ENCODE data around the gene SERPINB6.

Gene SERPINB6

DNA sequence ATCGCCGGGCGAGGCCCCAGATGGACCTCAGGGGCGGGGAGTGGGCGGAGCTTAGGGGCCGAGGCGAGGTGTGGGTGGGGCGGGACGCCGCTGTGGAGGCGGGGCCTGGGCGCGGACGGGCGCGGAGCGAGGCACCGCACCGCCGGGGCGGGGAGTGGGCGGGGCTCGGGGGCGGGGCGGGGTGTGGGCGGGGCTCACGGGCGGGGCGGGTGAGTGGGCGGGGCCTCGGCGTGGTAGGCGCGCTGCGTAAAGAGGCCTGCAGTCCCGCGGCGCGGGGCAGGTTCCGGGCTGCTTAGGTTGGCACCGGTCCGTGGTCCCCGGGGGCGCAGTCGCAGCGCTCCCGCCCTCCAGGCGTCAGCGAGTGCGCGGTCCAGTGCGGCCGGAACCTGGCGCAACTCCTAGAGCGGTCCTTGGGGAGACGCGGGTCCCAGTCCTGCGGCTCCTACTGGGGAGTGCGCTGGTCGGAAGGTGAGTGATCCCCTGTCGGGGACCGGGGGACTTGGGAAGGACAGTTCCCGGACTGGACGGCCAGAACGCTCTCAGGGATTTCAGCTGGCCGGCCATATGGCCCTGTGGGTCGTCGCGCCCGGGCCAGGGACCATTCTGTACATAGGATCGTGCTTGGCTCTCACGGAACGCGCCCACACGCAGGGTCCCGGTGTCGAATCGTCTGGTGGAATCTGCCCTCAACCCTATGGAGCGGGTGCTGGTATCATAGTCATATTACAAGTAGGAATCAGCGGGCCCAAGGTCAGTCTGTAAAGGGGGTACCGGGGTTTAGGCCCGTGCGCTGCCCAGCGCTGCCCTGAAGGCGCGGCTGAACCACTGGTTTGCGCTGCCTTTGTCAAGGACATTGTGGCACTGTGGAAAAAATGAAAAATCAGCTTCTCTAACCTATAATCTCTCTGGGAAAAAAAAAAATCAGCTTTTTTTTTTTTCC is 28.5 kb upstream of the SERPINB6 start, which contains the start of gene NQO2:
Gene NQO2, plus strand, starts transcription at position 277 of the 940 bp plus-strand sequence. CDS start 6,659 bp downstream, outside the sequence.
- DNase-seq (ENCODE audit: low spot score): peak; percentile 92

DNA sequence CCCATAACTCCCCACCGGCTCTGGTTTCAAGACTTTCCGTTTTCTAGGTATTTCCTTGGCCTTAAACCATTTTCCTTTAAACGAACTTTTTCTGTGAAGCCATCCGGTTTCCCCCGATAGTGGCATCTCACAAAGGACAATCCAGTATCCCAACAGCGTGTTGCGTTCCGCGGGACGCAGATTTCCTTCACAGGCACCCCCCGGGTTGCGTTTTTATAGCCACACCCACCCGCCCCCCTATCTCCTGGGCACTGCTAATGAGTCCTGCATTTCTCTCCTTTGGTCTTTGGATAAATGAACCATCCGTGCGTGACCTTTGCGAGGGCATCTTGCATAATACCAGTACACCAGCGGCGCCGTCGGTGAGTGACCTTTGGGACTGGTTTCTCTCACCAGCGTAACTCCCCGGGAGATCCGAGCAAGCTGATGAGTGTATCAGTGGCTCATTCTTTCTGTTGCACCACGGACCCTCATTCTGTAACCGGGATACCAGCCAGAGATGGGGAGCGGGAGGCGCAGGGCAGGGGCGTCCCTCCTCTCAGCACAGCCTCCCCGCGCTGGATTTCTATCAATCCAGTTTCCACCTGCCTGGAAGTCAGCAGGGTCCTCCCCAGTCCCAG is 27.7 kb upstream of the SERPINB6 start:
- DNase-seq (ENCODE audit: low spot score): no peak

DNA sequence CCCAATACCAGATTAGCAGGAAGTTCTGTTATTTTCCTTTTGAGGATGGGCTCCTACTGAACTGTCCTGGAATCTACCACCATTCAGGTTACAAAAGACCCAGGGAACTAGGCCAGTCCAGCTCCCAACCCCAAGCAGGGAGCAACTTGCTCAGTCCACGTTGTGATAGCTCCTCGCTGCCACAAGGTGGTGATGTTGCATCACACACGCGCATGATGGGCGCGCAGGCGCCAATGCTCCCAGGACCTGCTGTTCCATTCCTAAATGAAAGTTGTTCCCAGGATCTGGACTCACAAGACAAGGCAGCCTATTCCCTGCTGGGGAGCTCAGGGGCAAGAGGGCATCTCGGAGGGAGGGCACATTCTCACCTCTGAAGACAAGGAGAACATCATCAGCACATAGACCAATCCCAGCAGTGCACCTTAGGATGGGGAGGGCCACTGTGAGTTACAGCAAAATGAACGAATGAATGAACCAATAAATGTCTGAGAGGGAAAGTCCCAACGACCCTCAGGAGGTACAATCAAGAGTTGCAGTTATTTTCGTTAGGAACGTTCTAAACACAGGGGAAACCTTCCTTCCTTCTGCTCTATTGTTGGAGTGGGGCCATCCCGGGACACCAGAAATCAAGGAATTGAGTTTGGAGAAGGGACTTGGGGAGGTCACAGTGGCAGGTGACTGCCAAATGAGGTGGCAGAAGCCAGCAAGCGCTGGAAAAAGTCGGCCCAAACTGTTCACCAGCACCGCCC is 27.1 kb upstream of the SERPINB6 start:
- peak; percentile 29 for DNase-seq (ENCODE audit: low spot score)

DNA sequence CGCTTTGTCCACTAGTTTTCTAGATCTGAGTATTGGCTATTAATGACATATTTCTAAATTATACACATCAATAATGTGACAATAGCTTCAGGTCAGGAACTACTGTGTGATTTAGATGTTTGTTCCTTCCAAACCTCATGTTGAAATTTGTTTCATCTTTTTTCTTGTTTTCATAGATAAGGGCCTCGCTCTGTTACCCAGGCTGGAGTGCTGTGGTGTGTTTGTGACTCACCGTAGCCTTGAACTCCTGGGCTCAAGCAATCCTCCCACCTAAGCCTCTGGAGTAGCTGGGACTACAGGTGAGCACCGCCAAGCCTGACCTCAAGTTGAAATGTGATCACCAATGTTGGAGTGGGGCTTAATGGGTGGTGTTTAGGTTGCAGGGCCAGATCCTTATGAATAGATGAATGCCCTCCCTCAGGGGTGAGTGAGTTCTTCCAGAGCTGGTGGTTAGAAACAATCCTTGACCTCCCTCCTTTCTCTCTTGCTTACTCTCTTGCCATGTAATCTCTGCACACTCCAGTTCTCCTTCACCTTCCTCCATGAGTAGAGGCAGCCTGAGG is 22.5 kb upstream of the SERPINB6 start:
- DNase-seq (ENCODE audit: low spot score): no peak

DNA sequence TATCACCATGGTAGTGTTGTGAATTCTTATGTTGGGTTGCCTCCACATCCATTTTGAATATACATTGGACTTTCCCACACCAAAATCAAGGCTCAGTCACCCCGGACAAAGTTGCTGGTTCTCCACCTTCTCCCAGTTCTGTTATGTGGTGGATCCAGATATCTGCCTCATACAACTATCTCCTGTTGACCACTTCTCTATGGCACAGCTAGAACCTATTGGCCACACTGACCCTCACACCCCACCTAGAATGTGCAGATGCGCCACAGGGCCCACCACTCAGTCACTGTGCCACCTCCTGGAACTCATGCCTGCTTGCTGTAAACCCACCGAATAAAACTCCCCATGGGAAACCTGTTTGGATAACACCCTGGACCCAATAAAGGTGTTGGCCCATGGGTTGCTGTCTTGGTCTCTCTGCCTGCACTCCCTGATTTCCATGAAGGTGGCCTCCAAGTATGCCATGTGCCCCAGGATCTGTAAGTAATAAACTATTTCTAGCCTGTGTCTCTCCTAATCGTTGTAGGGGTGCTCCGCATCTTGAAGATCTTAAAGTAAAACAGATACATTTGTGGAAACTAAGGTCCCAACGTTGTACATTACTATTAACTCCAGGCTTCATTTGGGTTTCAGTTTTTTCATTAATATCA is 21.1 kb upstream of the SERPINB6 start:
- no peak for DNase-seq (ENCODE audit: low spot score)

DNA sequence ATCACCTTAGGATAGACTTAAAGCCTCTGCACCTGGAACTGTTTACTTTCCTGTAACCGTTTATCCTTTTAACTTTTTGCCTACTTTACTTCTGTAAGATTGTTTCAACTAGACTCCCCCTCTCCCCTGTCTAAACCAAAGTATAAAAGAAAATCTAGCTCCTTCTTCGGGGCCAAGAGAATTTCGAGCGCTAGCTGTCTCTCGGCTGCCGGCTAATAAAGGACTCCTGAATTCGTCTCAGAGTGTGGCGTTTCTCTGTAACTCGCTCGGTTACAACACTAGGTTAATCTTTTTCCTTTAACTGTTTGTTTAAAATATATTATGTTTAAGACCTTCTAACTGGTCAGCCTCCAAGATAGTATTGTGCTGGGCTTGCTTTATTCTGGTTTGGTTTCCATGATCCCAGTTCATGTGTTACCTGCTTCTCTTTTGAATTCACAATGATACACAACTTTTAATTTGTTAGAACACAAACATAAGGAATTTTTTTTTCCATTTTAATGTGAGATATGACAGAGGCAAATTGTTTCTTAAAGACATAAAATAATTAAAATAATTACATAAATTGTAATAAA is 19.7 kb upstream of the SERPINB6 start:
- peak; percentile 62 for DNase-seq (ENCODE audit: low spot score)

DNA sequence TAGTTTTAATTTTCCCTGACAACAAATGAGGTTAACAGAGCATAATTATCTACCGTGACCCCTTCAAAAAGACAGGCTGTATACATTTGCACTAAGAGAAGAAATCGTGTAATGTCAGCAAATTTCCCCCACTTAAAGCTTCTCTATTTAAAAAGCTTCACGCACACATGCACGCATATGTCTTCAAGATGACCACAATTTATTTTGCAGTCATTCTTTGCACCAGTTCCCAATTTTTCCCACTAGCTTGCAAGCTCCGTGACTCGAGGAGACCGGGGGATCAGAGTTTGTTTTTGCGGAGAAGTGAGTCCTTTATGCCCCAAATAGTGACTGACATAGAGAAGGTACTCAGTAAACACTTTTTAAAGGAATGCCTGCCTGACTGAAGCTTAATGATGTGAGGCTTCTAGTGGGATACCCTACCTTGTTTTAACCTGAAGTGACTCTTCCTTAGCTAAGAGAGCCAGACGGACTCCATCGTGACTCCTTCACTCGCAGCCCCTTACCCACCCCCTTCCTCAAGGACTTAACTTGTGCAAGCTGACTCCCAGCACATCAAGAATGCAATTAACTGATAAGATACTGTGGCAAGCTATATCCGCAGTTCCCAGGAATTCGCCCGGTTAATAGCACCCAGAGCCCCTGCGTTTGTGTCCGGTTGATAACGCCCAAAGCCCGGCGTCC is 19.0 kb upstream of the SERPINB6 start:
- peak; percentile 63 for DNase-seq (ENCODE audit: low spot score)

DNA sequence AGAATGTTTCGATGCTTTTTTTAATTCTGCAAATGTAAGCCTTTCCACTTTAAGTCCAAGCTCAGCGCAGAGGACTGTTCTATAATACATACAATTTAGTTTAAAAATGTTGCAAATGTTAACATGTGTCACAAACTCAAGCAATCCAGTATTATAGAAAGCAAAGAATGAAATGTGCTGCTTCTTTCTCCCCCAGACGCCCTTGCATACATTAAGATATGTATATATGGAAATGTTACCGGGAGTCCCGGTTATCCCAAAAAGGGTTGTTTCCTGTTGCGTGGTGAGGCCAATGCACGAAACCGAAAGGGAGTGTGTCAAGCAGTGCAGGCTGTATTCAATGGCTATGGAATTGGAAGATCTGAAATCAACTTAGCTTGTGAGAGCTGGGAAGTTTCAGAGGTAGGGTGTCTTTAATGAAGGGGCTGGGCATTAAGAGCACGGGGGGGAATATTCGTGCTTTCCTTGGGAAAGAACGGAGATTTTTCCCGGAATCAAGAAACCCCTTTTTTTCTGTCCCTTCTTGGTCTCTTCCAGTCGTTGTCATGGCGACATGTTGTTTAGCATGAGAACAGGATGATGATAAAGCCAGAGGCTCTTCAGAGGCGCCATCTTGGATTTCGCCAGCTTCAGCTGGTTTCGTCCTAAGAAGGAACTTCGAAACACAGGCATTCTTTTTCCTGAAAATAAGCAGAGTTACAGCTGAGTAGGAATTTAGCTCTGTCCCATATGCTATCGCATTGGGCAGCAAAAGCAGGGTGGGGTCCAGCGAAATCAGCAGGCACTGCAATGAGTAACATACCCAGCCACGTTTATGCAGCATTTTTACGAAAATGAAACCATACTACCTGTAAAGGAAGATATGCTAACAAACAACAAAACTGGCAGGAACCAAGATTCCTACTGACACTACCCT is 18.2 kb upstream of the SERPINB6 start:
- peak; percentile 95 for DNase-seq (ENCODE audit: low spot score)

DNA sequence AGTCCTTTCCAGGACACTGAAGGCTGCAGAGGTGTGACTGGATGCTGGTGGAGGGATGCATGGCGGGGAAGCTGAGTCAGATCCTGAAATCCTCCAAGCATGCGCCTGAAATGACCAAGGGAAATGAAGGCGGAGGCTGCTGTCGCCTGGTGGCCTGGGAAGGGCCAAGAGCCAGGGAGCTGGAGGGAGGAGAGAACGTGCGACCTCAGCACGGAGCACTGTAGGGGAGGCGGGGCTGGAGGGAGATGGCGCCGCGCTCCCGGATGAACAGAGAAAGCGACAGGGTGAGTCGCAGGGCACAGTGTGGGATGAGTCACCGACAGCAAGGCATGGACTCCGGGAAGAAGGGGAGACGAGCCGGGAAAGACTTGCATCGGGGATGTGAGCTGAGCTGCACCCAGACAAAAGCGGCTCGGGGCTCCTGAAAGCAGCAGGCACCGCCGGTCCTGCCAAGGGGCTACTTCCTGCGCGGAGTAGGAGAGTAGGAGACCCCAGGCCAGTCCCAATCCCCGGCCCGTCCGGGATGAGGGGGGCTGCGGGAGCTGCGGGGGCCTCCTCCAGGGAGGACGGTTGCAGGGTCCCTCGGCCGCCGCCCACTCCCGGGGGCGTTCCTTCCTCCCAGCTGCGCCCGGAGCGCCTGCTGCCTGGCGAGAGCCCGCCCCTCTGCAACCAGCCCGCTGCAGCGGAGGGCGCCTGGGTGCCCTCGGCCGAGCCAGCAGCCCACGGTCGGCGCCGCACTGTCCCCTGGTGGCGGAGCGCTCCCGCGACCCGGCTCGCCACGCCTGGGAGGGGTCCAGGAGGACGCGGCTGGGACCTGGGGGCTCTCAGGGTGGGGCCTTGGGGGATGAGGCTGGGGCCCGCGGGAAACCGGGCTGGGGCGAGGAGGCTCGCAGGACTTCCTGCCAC is 17.3 kb upstream of the SERPINB6 start:
- peak; percentile 72 for DNase-seq (ENCODE audit: low spot score)

DNA sequence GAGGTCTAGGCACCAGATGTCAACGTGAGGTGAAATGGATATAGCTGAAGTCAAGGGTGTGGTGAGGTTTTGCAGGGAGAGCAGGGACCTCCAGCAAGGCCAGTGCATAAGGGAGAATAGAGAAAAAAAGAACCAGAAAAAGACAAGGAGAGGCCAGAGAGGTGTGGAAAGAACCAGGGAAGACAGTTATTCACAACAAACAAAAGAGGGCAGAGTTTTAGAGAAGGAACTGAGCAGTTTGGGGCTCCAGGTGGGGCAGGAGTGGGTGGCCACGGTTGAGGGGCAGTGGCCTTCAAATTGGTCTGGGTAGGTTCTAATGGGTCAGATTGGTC is 16.7 kb upstream of the SERPINB6 start:
- DNase-seq (ENCODE audit: low spot score): no peak

DNA sequence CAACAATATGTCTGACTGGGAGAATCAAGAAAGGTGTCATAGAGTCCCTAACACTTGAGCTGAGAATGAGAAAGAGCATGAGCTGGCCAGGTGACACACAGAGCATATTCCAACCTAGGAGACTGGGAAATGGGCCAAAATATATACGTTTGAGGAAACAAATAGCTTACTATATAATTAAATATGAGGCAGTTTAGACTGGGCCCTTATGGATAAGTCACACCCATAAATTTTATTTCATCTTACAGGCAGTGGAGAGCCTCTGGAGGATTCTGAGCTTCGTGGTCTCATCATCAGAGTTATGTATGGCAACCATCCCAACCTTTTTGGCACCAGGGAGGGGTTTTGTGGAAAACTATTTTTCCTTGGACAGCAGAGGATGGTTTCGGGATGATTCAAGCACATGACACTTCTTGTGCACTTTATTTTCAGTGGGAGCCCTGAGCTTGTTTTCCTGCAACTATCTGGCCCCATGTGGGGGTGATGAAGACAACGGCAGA is 15.4 kb upstream of the SERPINB6 start:
- DNase-seq (ENCODE audit: low spot score): no peak

DNA sequence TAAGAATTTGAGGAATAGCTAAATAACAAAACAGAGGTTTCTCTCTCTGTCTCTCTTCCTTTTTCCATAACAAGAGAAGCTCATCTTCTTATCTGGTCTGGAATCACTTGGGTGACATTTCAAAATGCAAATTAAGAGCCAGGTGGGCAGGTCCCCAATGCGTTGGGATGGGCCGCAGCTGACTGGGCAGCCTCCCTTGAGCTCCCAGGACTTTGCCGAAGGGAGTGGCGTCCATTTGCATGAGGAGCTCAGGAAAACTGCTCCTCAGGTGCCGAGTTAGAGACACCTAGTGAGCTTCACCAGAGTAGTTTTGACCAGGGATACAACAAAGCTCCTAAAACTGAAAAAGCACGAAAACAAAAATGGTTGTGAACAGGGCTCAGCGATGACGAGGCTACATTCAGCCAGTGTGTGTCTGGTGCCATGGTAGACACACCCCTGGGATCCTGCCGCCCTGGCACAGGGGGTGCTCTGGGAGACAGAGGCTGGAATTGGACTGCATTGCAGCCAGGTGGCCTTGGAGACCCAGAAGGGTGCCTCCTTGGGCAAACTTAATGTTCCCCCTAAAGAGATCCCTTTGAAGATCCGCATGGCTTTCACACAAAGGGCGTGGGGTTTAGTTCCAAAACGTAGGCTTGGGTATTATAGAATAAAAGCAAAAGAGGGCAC is 13.5 kb upstream of the SERPINB6 start:
- no peak for DNase-seq (ENCODE audit: low spot score)

DNA sequence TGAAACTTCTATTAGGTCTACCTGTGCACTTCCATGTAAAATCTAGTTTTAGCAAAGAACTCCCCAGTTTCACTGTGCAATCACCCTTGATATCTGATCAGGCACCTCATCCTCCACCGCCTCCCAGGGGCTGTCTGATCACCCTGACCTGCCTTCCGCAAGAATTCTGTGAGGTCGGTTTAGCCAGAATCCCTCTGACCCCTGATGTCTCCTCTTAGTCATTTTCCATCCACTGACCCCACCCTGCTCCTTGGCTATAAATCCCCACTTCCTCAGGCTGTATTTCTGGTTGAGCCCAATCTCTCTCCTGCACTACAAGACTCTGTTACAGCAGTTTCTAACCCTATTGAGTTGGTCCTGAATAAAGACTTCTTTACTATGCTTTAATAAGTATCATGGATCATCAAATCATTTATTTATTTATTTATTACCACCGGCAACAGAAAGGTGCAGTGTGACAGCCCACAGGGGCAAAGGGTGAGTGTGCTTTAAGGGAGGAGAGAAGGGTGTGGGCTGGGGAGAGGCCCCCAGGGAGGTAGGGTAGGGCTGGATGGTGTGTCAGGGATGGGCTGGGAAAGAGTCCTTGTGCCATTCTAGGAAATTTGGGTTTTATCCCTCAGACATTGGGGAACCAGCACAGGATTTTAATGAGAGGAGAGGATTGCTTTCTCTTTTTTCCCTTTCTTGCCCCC is 11.2 kb upstream of the SERPINB6 start:
- no peak for DNase-seq (ENCODE audit: low spot score)

DNA sequence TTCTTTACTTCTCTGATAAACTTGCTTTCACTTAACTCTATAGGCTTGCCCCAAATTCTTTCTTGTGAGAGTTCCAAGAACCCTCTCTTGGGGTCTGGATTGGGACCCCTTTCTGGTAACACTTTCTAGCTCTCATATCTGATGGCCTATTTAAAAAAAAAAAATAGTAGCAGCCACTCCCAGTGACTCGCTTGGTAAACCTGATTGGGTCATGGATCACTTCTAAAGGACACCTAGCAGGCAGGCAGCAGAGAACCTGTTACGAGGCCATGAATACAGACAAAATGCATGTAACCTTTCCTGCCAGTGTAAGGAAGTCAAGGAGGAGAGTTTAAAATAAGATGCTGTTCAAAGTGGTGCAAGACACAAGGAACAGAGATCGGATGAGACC is 9.1 kb upstream of the SERPINB6 start:
- no peak for DNase-seq (ENCODE audit: low spot score)

DNA sequence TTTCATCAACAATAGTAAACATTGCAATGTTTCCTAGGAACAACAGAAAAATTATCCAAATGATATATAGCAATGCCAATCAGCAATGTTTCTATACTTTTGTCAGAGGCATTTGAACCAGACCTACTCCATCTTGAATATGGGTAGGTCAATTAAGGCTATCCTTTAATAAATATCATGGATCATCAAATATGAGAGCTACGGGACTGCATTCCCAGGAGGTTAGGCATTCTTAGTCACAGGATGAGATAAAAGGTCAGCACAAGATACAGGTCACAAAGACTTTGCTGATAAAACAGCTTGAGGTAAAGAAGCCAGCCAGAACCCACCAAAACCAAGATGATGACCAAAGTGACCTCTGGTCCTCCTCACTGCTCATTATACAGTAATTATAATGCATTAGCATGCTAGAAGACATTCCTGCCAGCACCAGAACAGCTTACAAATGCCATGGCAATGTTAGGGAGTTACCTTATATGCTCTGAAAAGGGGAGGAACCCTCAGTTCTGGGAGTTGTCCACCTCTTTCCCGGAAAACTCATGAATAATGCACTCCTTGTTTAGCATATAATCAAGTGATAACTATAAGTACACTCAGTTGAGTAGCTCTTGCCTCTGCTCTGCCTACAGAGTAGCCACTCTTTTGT is 8.6 kb upstream of the SERPINB6 start:
- DNase-seq (ENCODE audit: low spot score): peak; percentile 55

DNA sequence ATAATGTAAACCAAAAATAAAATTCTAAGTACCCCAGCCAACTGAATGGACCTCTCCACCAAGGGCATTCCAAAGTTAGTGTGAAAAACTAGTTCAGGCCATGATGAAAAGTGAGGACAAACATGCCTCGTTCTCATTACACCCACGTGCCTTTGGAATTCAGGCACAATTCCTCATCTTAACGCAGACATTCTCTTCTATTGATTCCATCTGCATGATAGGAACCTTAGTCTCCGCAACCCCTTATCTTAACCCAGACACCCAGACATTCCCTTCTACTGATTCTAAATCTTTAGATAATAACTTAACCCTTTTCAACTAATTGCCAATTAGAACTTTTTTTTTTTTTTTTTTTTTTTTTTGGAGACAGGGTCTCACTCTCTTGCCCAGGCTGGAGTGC is 7.6 kb upstream of the SERPINB6 start:
- no peak for DNase-seq (ENCODE audit: low spot score)
